ENCODE data around the gene TRDMT1. TPM values are rescaled to one million over a fixed set of nuclear protein-coding genes. Genes with fewer than 3 reads are reported as not detected.

The TRDMT1 gene
- polyA plus RNA-seq, 1 donor from 2014 or later: 25.4 TPM

- no peak for TF ChIP-seq EZH2 (IDR thresholded peaks at IDR 0.05; ENCODE audit: borderline replicate concordance, insufficient read depth, low read length, poor library complexity, severe bottlenecking)
- TF ChIP-seq, protein P1, sequence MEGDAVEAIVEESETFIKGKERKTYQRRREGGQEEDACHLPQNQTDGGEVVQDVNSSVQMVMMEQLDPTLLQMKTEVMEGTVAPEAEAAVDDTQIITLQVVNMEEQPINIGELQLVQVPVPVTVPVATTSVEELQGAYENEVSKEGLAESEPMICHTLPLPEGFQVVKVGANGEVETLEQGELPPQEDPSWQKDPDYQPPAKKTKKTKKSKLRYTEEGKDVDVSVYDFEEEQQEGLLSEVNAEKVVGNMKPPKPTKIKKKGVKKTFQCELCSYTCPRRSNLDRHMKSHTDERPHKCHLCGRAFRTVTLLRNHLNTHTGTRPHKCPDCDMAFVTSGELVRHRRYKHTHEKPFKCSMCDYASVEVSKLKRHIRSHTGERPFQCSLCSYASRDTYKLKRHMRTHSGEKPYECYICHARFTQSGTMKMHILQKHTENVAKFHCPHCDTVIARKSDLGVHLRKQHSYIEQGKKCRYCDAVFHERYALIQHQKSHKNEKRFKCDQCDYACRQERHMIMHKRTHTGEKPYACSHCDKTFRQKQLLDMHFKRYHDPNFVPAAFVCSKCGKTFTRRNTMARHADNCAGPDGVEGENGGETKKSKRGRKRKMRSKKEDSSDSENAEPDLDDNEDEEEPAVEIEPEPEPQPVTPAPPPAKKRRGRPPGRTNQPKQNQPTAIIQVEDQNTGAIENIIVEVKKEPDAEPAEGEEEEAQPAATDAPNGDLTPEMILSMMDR (IDR thresholded peaks at IDR 0.05; ENCODE audit: poor library complexity, severe bottlenecking): no peak
- no peak for TF ChIP-seq RAD21 (conservative IDR thresholded peaks at IDR 0.05)
- no peak for TF ChIP-seq EP300 (conservative IDR thresholded peaks at IDR 0.05; ENCODE audit: poor library complexity, severe bottlenecking)
- TF ChIP-seq TAF1 (IDR thresholded peaks at IDR 0.05; ENCODE audit: low read depth): no peak
- no peak for TF ChIP-seq SMC3 (conservative IDR thresholded peaks at IDR 0.05; ENCODE audit: poor library complexity)
- no peak for TF ChIP-seq POLR2AphosphoS5 (IDR thresholded peaks at IDR 0.05)
- no peak for TF ChIP-seq MXI1 (conservative IDR thresholded peaks at IDR 0.05; ENCODE audit: poor library complexity, severe bottlenecking)
- TF ChIP-seq, protein P2, sequence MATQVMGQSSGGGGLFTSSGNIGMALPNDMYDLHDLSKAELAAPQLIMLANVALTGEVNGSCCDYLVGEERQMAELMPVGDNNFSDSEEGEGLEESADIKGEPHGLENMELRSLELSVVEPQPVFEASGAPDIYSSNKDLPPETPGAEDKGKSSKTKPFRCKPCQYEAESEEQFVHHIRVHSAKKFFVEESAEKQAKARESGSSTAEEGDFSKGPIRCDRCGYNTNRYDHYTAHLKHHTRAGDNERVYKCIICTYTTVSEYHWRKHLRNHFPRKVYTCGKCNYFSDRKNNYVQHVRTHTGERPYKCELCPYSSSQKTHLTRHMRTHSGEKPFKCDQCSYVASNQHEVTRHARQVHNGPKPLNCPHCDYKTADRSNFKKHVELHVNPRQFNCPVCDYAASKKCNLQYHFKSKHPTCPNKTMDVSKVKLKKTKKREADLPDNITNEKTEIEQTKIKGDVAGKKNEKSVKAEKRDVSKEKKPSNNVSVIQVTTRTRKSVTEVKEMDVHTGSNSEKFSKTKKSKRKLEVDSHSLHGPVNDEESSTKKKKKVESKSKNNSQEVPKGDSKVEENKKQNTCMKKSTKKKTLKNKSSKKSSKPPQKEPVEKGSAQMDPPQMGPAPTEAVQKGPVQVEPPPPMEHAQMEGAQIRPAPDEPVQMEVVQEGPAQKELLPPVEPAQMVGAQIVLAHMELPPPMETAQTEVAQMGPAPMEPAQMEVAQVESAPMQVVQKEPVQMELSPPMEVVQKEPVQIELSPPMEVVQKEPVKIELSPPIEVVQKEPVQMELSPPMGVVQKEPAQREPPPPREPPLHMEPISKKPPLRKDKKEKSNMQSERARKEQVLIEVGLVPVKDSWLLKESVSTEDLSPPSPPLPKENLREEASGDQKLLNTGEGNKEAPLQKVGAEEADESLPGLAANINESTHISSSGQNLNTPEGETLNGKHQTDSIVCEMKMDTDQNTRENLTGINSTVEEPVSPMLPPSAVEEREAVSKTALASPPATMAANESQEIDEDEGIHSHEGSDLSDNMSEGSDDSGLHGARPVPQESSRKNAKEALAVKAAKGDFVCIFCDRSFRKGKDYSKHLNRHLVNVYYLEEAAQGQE (IDR thresholded peaks at IDR 0.05; ENCODE audit: borderline replicate concordance): no peak
- Histone ChIP-seq H3K9me3 (ENCODE audit: low read length) (no peaks in the 10 kb centered on the region), H3K4me2 (ENCODE audit: low read length) (no peak overlapping the region), H3K36me3 (ENCODE audit: insufficient read depth, low read length) (no peaks in the 10 kb centered on the region), H3K27ac (ENCODE audit: low read length) (no peak overlapping the region), H3K27me3 (ENCODE audit: insufficient read depth, low read depth, low read length) (no peaks in the 10 kb centered on the region), H3K9ac (ENCODE audit: low read length) (no peak overlapping the region), H3K4me3 (ENCODE audit: low read length) (no peak overlapping the region), H2AFZ (ENCODE audit: low read depth, low read length) (no peak overlapping the region), H3K79me2 (replicated peaks; ENCODE audit: insufficient read depth, low read length) (no peaks in the 10 kb centered on the region), H4K20me1 (ENCODE audit: insufficient read depth) (no peaks in the 10 kb centered on the region), H3K9me2 (ENCODE audit: insufficient read depth, low read length) (no peaks in the 10 kb centered on the region), H3F3A (ENCODE audit: insufficient read depth, low read length, poor library complexity, severe bottlenecking) (peaks cover 2% of the 10 kb centered on the region)
These were observed 31.7 kb downstream of the TRDMT1 start for GRCh38 chr10:17169803-17170202.

- Histone ChIP-seq H3K9ac (ENCODE audit: low read length) (no peak overlapping the region), H3K27ac (ENCODE audit: low read length) (no peak overlapping the region), H4K20me1 (ENCODE audit: insufficient read depth) (no peaks in the 10 kb centered on the region), H3K27me3 (ENCODE audit: insufficient read depth, low read depth, low read length) (no peaks in the 10 kb centered on the region), H3F3A (ENCODE audit: insufficient read depth, low read length, poor library complexity, severe bottlenecking) (peaks cover 2% of the 10 kb centered on the region), H2AFZ (ENCODE audit: low read depth, low read length) (no peak overlapping the region), H3K4me3 (ENCODE audit: low read length) (no peak overlapping the region), H3K79me2 (replicated peaks; ENCODE audit: insufficient read depth, low read length) (no peaks in the 10 kb centered on the region), H3K4me2 (ENCODE audit: low read length) (no peak overlapping the region), H3K9me2 (ENCODE audit: insufficient read depth, low read length) (no peaks in the 10 kb centered on the region), H3K9me3 (ENCODE audit: low read length) (no peaks in the 10 kb centered on the region), H3K36me3 (ENCODE audit: insufficient read depth, low read length) (no peaks in the 10 kb centered on the region)
- TF ChIP-seq, protein P1 (IDR thresholded peaks at IDR 0.05; ENCODE audit: poor library complexity, severe bottlenecking): no peak
- TF ChIP-seq POLR2AphosphoS5 (IDR thresholded peaks at IDR 0.05) (no peak), MXI1 (conservative IDR thresholded peaks at IDR 0.05; ENCODE audit: poor library complexity, severe bottlenecking) (no peak), RAD21 (conservative IDR thresholded peaks at IDR 0.05) (no peak), TAF1 (IDR thresholded peaks at IDR 0.05; ENCODE audit: low read depth) (no peak), SMC3 (conservative IDR thresholded peaks at IDR 0.05; ENCODE audit: poor library complexity) (no peak), EZH2 (IDR thresholded peaks at IDR 0.05; ENCODE audit: borderline replicate concordance, insufficient read depth, low read length, poor library complexity, severe bottlenecking) (no peak), EP300 (conservative IDR thresholded peaks at IDR 0.05; ENCODE audit: poor library complexity, severe bottlenecking) (no peak)
- TF ChIP-seq, protein P2 (IDR thresholded peaks at IDR 0.05; ENCODE audit: borderline replicate concordance): no peak
These were observed 34.8 kb downstream of the TRDMT1 start for GRCh38 chr10:17166699-17167098.
